Left kidney (tissue), 2 donors: ENCODE measurements around the gene GATA6. TPM values are rescaled to one million over a fixed set of nuclear protein-coding genes. Genes with fewer than 3 reads are reported as not detected.
"Not testable (repeated sequence)": the region's sequence is repeated elsewhere in the genome, so short reads cannot be mapped to it uniquely, and the experiment has no call there.

ENCODE experiments used
- DNase-seq: peaks from one replicate; pipeline ENCODE4 v3.0.0-alpha.2; 2013
- polyA plus RNA-seq: library from polyadenylated mRNA; unstranded; fragments of 120-200 nt; gene quantifications from one replicate; pipeline ENCODE4 v1.2.1, GENCODE V29; 2013; ENCODE audit not compliant: insufficient read length

The GATA6 gene
- polyA plus RNA-seq, 1 donor = 7.3 TPM

GRCh38 chr18:22182884-22183697 is 13.7 kb downstream of the GATA6 start:
- no peak for DNase-seq

DNA sequence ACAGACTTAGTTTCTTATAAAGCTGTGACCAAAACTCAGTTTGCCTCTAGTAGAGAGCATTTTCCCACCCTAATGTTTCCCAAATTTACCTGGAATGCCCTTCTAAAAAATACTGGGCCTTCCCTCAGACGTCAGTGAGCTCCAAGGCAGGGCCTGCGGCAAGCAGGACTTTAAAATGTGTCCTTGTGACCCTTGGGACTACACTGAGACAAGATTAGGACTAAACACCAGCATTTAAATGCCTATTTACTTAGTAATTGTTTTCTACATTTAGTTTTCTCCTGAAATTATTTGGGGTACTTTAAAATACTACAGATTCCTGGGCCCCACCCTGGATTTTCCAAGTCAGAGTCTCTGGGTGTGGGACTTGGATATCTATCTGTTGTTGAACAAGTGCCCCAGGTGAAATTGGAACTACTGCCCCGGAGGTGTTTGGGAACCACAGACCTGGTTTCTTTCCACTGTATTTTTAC is 14.3 kb downstream of the GATA6 start:
- no peak for DNase-seq

GRCh38 chr18:22184573-22184972 is 15.2 kb downstream of the GATA6 start:
- not testable (repeated sequence) for DNase-seq

- no peak for DNase-seq
Observed at GRCh38 chr18:22185273-22185672, 15.9 kb downstream of the GATA6 start.

GRCh38 chr18:22185771-22186386 is 16.5 kb downstream of the GATA6 start:
- DNase-seq = no peak

- no peak for DNase-seq
Observed at GRCh38 chr18:22186484-22186971, 17.1 kb downstream of the GATA6 start.

- no peak for DNase-seq
Observed at GRCh38 chr18:22188559-22189267, 19.3 kb downstream of the GATA6 start.

- no peak for DNase-seq
Observed at GRCh38 chr18:22189449-22190166, 20.2 kb downstream of the GATA6 start.

DNA sequence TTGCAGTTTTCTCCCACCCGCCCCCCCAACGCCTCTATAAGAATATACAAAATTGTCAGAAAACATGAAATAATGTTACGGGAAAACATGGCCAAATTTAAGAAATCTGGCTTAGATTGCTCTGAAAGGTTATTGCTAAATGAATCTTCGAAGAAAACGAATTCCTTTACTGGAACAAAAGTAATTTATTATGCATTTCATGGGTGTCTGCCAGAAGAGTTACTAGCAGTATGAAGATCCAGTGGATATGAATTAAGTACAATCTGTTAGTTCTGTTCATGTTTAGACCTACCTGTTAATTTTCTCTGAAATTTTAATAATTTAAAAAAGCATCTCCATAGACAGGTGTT is 21.9 kb downstream of the GATA6 start:
- no peak for DNase-seq

DNA sequence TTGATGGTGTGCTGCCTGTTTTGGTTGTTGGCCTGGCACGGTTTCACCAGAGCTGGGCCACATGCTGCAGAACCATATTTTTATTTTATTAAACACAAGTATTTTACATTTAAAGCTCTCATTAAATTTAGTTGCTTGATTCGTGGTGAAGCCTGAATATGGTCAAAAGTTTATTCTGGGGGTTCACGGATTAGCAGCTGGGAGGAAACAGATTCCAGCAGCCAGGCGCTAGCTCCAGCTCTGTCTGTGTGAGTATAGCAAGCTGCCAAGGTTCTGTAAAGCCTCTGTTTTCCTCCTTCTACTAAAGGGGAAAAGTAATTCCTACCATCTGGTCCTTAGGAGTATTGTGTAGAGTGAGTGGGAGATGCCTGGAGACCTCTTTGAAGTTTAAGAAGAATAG is 22.5 kb downstream of the GATA6 start:
- no peak for DNase-seq

GRCh38 chr18:22193466-22193865 is 24.1 kb downstream of the GATA6 start:
- no peak for DNase-seq

DNA sequence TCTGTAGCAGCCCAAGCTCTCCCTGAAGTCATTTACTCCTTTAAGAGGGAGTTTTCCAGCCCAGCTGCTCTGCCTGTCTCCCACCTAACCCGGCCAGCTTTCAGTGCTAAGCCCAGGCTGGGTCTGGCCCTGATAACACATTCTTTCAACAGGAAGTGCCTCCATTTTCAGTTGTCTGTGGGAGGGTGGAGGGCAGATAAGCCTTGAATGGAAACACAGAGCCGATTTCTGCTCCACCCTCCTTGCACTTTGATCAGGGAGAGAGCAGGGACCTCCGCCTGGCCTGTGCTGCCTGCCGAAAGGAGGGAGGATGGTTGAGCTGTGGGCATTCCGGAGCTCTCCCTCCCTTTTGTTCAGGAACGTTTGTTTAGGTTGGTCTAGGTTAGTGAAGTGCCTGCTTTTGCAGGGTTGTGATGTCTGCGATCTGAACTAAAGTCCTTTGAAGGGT is 24.8 kb downstream of the GATA6 start:
- DNase-seq = no peak

GRCh38 chr18:22195052-22195451 is 25.7 kb downstream of the GATA6 start:
- DNase-seq = no peak

DNA sequence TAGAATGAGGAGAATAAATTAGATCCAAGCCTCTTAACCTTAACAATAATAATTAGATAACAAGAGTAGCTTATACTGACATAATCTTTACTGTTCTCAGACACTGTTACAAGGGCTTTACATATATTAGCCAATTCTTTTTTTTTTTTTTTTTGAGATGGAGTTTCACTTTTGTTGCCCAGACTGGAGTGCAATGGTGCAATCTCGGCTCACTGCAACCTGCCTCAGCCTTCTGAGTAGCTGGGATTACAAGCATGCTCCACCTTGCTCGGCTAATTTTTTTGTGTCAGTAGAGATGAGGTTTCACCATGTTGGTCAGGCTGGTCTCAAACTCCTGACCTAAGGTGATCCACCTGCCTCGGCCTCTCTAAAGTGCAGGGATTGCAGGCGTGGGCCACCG is 27.6 kb downstream of the GATA6 start:
- not testable (repeated sequence) for DNase-seq

GRCh38 chr18:22197668-22198067 is 28.3 kb downstream of the GATA6 start:
- DNase-seq = no peak

DNA sequence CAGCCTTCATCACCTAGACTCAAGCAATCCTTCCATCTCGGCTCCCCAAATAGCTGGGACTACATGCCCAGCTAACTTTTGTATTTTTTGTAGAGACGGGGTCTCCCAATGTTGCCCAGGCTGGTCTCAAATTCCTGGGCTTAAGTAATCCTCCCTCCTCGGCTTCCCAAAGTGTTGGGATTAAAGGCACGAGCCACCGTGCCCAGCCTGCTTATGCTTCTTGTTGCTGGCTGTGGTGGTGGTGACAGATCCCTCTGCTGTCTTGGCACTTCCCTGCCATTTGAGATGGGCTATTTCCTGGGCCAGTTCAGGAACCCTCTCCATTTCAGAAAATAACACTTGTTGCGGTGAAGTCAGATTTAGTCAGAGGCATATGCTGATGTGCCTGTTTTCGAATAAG is 28.8 kb downstream of the GATA6 start:
- DNase-seq = no peak

- no peak for DNase-seq
Observed at GRCh38 chr18:22199005-22199404, 29.6 kb downstream of the GATA6 start.

- no peak for DNase-seq
Observed at GRCh38 chr18:22200611-22201225, 31.3 kb downstream of the GATA6 start.

GRCh38 chr18:22203035-22203434 is 33.6 kb downstream of the GATA6 start:
- DNase-seq = no peak

DNA sequence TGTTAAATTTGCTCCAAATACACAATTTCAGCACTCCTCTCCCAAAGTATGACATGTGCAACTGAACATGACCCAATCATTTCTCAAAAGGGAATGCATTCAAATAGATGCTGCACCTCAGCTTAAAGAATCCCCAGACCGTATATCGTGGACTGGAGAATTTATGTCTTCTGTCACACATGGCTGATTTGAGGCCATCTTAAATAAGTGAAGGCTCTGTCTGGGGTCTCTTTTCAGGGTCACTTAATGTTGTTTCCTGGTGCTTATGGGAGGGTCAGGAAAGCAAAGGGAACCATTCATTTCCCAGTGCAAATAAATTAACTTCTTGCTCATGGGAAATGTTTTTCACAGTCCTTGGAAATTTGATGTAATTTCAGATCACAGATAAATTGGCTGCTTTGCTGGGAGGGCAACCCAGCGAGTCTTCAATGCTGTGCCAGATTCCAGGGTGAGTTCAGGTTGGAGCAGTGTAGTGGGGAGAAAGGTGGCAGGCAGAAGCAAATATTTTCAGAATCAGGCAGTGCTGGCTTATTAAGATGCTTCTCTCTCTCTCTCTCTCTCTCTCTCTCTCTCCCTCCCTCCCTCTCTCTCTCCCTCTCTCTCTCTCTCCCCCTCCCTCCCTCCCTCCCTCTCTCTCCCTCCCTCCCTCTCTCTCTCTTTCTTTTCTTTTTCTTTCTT is 34.3 kb downstream of the GATA6 start:
- DNase-seq = no peak

GRCh38 chr18:22204214-22204536 is 34.8 kb downstream of the GATA6 start:
- DNase-seq = no peak
